Psoas muscle (tissue), 8 donors: ENCODE data around the gene BRINP2. TPM values are rescaled to one million over a fixed set of nuclear protein-coding genes. Genes with fewer than 3 reads are reported as not detected.

Experiments used
- ATAC-seq, 4 donors: fragments of 200-7000 bp; cut with Tn5 transposase; one replicate each; pipeline ENCODE4 v1.9.1; 2020; ENCODE audit warnings: moderate library complexity in 3 of 4, mild to moderate bottlenecking in 2 of 4
- DNase-seq, 2 donors: peaks; one replicate each; pipeline ENCODE4 v3.0.0-alpha.2; 2020
- H3K27ac ChIP-seq: fragments of 200-600 bp; one replicate; pipeline ENCODE4 v1.8.0; 2022
- H3K27me3 ChIP-seq, 3 donors: fragments of 200-600 bp in 1 of 3; one replicate each; pipeline versions ENCODE4 v1.6.1 to v1.8.0; 2013 to 2022; ENCODE audit warnings: low read length in 2 of 3, mild to moderate bottlenecking in 2 of 3, moderate library complexity in 1 of 3; ENCODE audit not compliant: insufficient read depth in 3 of 3
- H3K36me3 ChIP-seq, 2 donors: fragments of 200-600 bp in 1 of 2; one replicate each; pipeline versions ENCODE4 v1.6.1 to v1.8.0; 2013 to 2022; ENCODE audit warnings: low read depth in 1 of 2, mild to moderate bottlenecking in 1 of 2, moderate library complexity in 1 of 2; ENCODE audit not compliant: insufficient read depth in 1 of 2
- H3K4me1 ChIP-seq: fragments of 200-600 bp; one replicate; pipeline ENCODE4 v1.8.0; 2022
- H3K4me3 ChIP-seq: fragments of 200-600 bp; one replicate; pipeline ENCODE4 v1.8.0; 2022; ENCODE audit warnings: mild to moderate bottlenecking
- H3K9me3 ChIP-seq: fragments of 200-600 bp; one replicate; pipeline ENCODE4 v1.8.0; 2022
- CTCF ChIP-seq: fragments of 200-600 bp; IDR thresholded peaks from one replicate; pipeline ENCODE4 v1.8.0; 2022; ENCODE audit warnings: antibody characterized with exemption
- WGBS, 3 donors: extraction: QIAGEN DNeasy Blood & Tissue Kit; methylation state at CpG; one replicate each; pipeline versions ENCODE4 v1.1.6 to v1.1.7; 2013; 5-methylcytosine and 5-hydroxymethylcytosine counted together
- intact Hi-C, 2 donors: fragments of 100-400 bp; cut with DNase I; formaldehyde crosslinking; loops; one replicate each; pipeline versions ENCODE4 v1.11.0 to v1.14.2; 2022
- polyA plus RNA-seq, 3 donors: library from polyadenylated mRNA; stranded (reverse); fragments of 200-250 nt; gene quantifications; one replicate each; pipeline ENCODE4 v1.2.3, GENCODE V29; 2013
- total RNA-seq, 4 donors: library from RNA; stranded (reverse); fragmentation: NEBNext Ultra II Directional in 2 of 4; extraction: Animal tissue kit (Norgen Biotek cat#: 25700) in 2 of 4; gene quantifications; one replicate each; pipeline versions ENCODE4 v1.2.1 to v1.2.4, GENCODE V29; 2021 to 2023
- donor health status: healthy with polysubstance abuse.
- donor health status: DM: no; HTN: no; CAD: no; lungs with moderate emphysema.
- donor health status: Bipolar disorder and iron deficiency.
- donor health status: healthy.
- donor health status: DM: yes; HTN: yes; CAD: no.
- donor health status: DM: no; HTN: no; CAD: no.
- donor health status: DM: no; HTN: no; CAD: no.
- donor health status: DM: yes; HTN: yes; CAD: no.

Gene BRINP2
- total and polyA plus RNA-seq, 7 donors, result 0.04 to 0.38 (median 0.23) TPM; not detected in 3

- DNase-seq (peak; percentile 53 to 70), ATAC-seq (peak; percentile 71 to 92 (median 88))
- Histone ChIP-seq H3K9me3 (no peaks in the 10 kb centered on the region), H3K27ac (no peak overlapping the region), H3K36me3 (no peaks in the 10 kb centered on the region), H3K4me3 (peak overlapping the region; percentile 49), H3K27me3 (peaks cover 3 to 12% (median 6%) of the 10 kb centered on the region in 3 donors), H3K4me1 (no peaks in the 10 kb centered on the region)
- intact Hi-C loops, result loop anchor here (1.0 to 5.0 kb wide), 3 partner anchors 229 to 285 kb away; no protein-coding TSS in a partner anchor
- peak; percentile 79 for TF ChIP-seq CTCF
- 0 to 2% (median 1%) methylated on average over 28 to 32 of the region's 32 CpGs for WGBS, 3 donors
Measured at GRCh38 chr1:177181631-177182291, 11.0 kb downstream of the BRINP2 start.

GRCh38 chr1:177183836-177184235 lies 13.1 kb downstream of the BRINP2 start:
- Histone ChIP-seq H3K4me3 (no peak overlapping the region), H3K9me3 (no peaks in the 10 kb centered on the region), H3K4me1 (no peaks in the 10 kb centered on the region), H3K27me3 (peaks cover 0 to 10% (median 6%) of the 10 kb centered on the region in 3 donors), H3K27ac (no peak overlapping the region), H3K36me3 (no peaks in the 10 kb centered on the region)
- intact Hi-C loops, result loop anchor here (5.0 kb wide), 2 partner anchors 232 to 287 kb away; no protein-coding TSS in a partner anchor
- 72 to 79% (median 78%) methylated on average over 2 of the region's 2 CpGs for WGBS, 3 donors
- DNase-seq (no peak), ATAC-seq (no peak)
- no peak for TF ChIP-seq CTCF

GRCh38 chr1:177185209-177185608 lies 14.5 kb downstream of the BRINP2 start:
- peaks cover 0 to 8% (median 6%) of the 10 kb centered on the region in 3 donors for H3K27me3 ChIP-seq
- H3K4me3 ChIP-seq, result no peak overlapping the region
- intact Hi-C loops, result no loop called here
- 76 to 79% (median 77%) methylated on average over 5 of the region's 5 CpGs for WGBS, 3 donors
- ATAC-seq (no peak), DNase-seq (no peak)
- H3K27ac ChIP-seq, result no peak overlapping the region
- no peaks in the 10 kb centered on the region for H3K9me3 ChIP-seq
- H3K4me1 ChIP-seq, result no peaks in the 10 kb centered on the region
- TF ChIP-seq CTCF, result peak; percentile 29
- no peaks in the 10 kb centered on the region for H3K36me3 ChIP-seq

GRCh38 chr1:177186639-177187038 lies 15.9 kb downstream of the BRINP2 start:
- DNase-seq, result no peak
- ATAC-seq, result no peak
- intact Hi-C loops, result no loop called here
- Histone ChIP-seq H3K4me3 (no peak overlapping the region), H3K27ac (no peak overlapping the region), H3K36me3 (no peaks in the 10 kb centered on the region), H3K4me1 (no peaks in the 10 kb centered on the region), H3K27me3 (peaks cover 0 to 6% (median 0%) of the 10 kb centered on the region in 3 donors), H3K9me3 (no peaks in the 10 kb centered on the region)
- TF ChIP-seq CTCF, result no peak
- 94 to 96% (median 94%) methylated on average over 2 of the region's 2 CpGs for WGBS, 3 donors
